ENCODE results near the gene PSKH1.

The PSKH1 gene

DNA sequence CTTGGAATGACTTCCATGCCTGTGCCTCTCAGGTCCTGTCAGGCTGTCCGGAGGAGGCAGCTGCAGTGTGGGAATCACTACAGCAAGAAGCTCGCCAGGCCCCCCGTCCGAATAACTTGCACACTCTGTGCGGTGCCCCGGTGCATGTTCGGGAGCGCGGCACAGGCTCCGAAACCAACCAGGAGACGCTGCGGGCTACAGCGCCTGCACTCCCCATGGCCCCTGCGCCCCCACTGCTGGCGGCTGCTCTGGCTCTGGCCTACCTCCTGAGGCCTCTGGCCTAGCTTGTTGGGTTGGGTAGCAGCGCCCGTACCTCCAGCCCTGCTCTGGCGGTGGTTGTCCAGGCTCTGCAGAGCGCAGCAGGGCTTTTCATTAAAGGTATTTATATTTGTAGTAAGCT is 7.1 kb upstream of the PSKH1 start:
- no peak for DNase-seq (ENCODE audit: low read depth)
- TF ChIP-seq CTCF (conservative IDR thresholded peaks at IDR 0.05; ENCODE audit: low read depth, low read length) = no peak
- no peak overlapping the region for H3K4me3 ChIP-seq (ENCODE audit: low read depth, low read length)

DNA sequence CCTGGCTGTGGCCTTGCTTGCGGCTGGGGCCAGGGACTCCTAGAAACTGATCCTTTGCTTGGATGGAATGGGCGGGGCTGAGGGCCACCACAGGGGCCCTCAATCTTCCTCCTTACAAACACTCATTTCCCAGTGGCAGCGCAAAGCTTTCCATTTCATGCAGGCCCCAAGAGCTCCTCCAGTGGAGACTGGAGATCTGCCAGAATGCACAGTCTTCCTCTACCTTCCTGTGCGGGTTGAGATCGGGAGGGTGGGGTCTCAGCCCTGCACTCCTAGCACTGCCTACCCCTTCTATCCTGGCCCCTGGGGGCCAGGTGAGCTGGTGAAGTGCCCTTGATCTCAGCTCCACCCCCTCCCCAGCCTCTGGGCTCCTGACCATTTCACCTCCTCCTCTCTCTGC is 6.7 kb upstream of the PSKH1 start:
- no peak for DNase-seq (ENCODE audit: low read depth)
- no peak overlapping the region for H3K4me3 ChIP-seq (ENCODE audit: low read depth, low read length)
- TF ChIP-seq CTCF (conservative IDR thresholded peaks at IDR 0.05; ENCODE audit: low read depth, low read length) = no peak

GRCh38 chr16:67888331-67888730 is 4.7 kb upstream of the PSKH1 start:
- TF ChIP-seq CTCF (conservative IDR thresholded peaks at IDR 0.05; ENCODE audit: low read depth, low read length) = no peak
- DNase-seq (ENCODE audit: low read depth) = no peak
- no peak overlapping the region for H3K4me3 ChIP-seq (ENCODE audit: low read depth, low read length)

DNA sequence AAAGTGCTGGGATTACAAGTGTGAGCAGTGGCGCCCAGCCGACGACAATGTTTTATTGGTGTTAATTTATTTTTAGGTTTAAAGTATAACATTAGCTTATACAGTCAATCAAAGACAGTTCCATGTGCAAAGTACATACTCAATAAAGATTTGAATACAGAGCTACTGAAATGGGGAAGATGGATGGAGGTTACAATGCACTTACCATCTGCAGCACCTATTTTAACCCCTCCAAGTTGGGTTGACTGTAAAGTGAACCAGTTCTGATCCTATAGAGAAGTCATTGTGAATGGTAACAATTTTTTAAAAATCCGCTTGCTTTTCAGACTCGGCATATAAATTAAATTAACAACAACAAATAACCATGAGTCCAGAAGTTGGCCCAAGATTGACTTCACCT is 679 bp upstream of the PSKH1 start:
- H3K4me3 ChIP-seq (ENCODE audit: low read depth, low read length) = peak overlapping the region; percentile 53
- TF ChIP-seq CTCF (conservative IDR thresholded peaks at IDR 0.05; ENCODE audit: low read depth, low read length) = no peak
- DNase-seq (ENCODE audit: low read depth) = no peak

- no peak for DNase-seq (ENCODE audit: low read depth)
- no peak for TF ChIP-seq CTCF (conservative IDR thresholded peaks at IDR 0.05; ENCODE audit: low read depth, low read length)
- H3K4me3 ChIP-seq (ENCODE audit: low read depth, low read length) = peak overlapping the region; percentile 91
Observed at GRCh38 chr16:67893743-67894399, 817 bp downstream of the PSKH1 start.

DNA sequence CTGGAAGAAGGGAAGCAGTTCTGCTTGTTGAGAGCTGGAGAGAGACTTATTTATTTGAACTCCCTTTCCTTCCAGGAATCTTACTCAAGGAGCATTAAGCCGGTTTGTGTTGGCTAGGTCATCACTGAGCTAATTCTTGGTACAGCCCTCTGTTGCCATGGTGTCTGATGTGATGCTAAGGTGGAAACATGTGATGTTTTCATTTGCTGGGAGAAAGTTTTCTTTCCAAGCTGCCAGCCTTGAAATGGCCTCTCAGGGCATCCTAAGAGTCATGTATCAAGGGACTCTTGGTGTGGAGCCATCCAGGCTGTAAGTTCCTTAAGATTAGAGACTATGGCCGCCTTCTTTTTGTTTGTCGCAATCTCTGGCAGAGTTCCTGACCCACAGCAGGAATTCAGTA is 4.2 kb downstream of the PSKH1 start:
- no peak for TF ChIP-seq CTCF (conservative IDR thresholded peaks at IDR 0.05; ENCODE audit: low read depth, low read length)
- no peak overlapping the region for H3K4me3 ChIP-seq (ENCODE audit: low read depth, low read length)
- DNase-seq (ENCODE audit: low read depth) = peak; percentile 82

DNA sequence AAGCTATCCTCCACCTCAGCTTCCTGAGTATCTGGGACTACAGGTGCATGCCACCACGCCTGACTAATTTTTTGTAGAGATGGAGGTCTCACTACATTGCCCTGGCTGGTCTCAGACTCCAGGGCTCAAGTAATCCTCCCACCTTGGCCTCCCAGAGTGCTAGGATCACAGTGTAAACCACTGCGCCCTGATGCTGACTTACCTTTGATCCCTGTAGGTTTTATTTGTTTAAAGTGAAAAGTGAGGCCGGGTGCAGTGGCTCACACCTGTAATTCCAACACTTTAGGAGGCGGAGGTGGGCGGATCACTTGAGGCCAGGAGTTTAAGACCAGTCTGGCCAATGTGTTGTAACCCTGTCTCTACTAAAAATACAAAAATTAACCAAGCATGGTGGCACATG is 8.7 kb downstream of the PSKH1 start:
- no peak for DNase-seq (ENCODE audit: low read depth)
- no peak for TF ChIP-seq CTCF (conservative IDR thresholded peaks at IDR 0.05; ENCODE audit: low read depth, low read length)
- H3K4me3 ChIP-seq (ENCODE audit: low read depth, low read length) = no peak overlapping the region
